ENCODE results near the gene MOBP.
A peak's percentile ranks its signal among the peaks of the same experiment; 100 is the strongest.

MOBP gene

GRCh38 chr3:39440316-39440715 lies 27.2 kb upstream of the MOBP start:
- DNase-seq (ENCODE audit: low spot score), result no peak
- no peak for TF ChIP-seq CTCF (IDR thresholded peaks at IDR 0.05; ENCODE audit: extremely low read depth, missing control alignments)

GRCh38 chr3:39443530-39443929 lies 23.9 kb upstream of the MOBP start:
- no peak for TF ChIP-seq CTCF (IDR thresholded peaks at IDR 0.05; ENCODE audit: extremely low read depth, missing control alignments)
- DNase-seq (ENCODE audit: low spot score), result no peak

GRCh38 chr3:39445927-39446326 lies 21.6 kb upstream of the MOBP start:
- no peak for TF ChIP-seq CTCF (IDR thresholded peaks at IDR 0.05; ENCODE audit: extremely low read depth, missing control alignments)
- DNase-seq (ENCODE audit: low spot score), result no peak

GRCh38 chr3:39446444-39446843 lies 21.0 kb upstream of the MOBP start:
- TF ChIP-seq CTCF (IDR thresholded peaks at IDR 0.05; ENCODE audit: extremely low read depth, missing control alignments), result no peak
- DNase-seq (ENCODE audit: low spot score), result no peak

GRCh38 chr3:39447637-39448483 lies 19.6 kb upstream of the MOBP start:
- TF ChIP-seq CTCF (IDR thresholded peaks at IDR 0.05; ENCODE audit: extremely low read depth, missing control alignments), result peak; percentile 71
- peak; percentile 85 for DNase-seq (ENCODE audit: low spot score)

- DNase-seq (ENCODE audit: low spot score), result no peak
- no peak for TF ChIP-seq CTCF (IDR thresholded peaks at IDR 0.05; ENCODE audit: extremely low read depth, missing control alignments)
Observed at GRCh38 chr3:39448506-39449233, 18.8 kb upstream of the MOBP start.

- DNase-seq (ENCODE audit: low spot score), result no peak
- no peak for TF ChIP-seq CTCF (IDR thresholded peaks at IDR 0.05; ENCODE audit: extremely low read depth, missing control alignments)
Observed at GRCh38 chr3:39449796-39450195, 17.7 kb upstream of the MOBP start.
